HG03457 (cell line): ENCODE measurements around the gene SPDYE9.
"Not testable (repeated sequence)": the region's sequence is repeated elsewhere in the genome, so short reads cannot be mapped to it uniquely, and the experiment has no call there.

Experiments
- ATAC-seq: cut with Tn5 transposase; IDR thresholded peaks from one replicate; pipeline ENCODE4 v1.9.1; 2021; ENCODE audit warnings: moderate number of reproducible peaks; ENCODE audit not compliant: unreplicated experiment

Gene SPDYE9, protein sequence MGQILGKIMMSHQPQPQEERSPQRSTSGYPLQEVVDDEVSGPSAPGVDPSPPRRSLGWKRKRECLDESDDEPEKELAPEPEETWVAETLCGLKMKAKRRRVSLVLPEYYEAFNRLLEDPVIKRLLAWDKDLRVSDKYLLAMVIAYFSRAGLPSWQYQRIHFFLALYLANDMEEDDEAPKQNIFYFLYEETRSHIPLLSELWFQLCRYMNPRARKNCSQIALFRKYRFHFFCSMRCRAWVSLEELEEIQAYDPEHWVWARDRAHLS

GRCh38 chr7:73085938-73086337 lies at the start of gene SPDYE9:
TSS of gene SPDYE9 (minus strand) at chr7:73086038. CDS start at chr7:73084238, 1,800 bp downstream.
- not testable (repeated sequence) for ATAC-seq

DNA sequence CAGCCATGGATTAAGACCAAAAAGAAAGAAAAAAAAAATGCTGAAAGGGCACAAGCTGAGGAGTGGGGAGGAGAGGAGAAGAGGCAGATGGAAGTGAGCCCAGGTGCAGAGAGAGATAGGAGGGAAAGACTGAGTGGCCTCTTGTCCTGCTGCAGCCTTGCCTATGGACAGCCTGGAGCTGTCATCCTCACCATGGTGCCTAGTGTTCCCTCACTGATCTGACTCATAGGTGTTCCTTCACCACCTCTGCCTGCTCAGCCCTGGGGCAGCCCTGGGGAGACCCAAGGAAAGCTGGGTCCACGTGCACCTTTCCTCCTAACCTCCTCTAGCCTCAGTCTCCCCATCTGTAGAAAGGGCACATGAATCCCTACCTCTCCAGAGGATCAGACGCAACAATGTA lies 49.0 kb upstream of the SPDYE9 start:
- not testable (repeated sequence) for ATAC-seq

DNA sequence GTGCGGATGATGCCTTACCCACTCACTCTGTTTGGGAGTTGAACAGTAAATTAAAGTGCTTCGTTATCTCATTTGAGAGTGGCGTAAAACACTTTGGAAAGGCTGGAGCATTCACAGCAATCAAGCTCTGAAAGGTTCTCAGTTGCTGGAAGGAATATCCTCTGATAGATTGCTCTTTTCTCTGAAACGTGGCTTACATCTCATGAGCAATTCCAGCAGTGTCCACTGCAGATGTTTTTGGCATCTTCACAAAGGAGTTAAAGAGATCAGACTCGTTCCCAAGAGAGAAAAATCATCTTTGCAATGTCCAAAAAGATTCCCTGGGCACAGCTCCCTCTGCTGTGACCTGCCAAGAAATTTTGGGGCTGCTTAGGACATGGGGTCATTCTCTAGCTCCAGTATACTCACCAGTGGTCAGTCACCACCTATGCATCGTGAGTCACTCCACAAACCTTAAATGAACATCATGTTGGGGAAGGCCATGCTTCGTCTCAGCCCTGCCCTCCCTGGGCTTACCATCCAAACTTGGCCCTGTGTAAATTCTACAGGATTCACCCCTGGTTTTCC lies 46.9 kb upstream of the SPDYE9 start:
- ATAC-seq, result not testable (repeated sequence)

DNA sequence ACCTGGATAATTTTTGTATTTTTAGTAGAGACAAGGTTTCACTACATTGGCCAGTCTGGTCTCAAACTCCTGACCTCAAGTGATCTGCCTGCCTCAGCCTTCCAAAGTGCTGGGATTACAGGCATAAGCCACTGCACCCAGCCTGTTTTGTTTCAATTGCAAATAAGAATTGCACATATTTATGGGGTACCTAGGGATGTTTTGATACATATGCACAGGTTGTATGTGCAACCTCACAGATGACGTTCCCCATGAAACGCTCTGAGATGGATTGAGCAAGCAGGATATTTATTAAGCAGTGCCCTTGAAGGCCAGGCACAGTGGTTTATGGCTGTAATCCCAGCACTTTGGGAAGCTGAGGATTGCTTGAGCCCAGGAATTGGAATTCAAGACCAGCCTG lies 44.8 kb upstream of the SPDYE9 start:
- not testable (repeated sequence) for ATAC-seq

- not testable (repeated sequence) for ATAC-seq
Measured at GRCh38 chr7:73124126-73124525, 38.3 kb upstream of the SPDYE9 start.

- ATAC-seq, result not testable (repeated sequence)
Measured at GRCh38 chr7:73122778-73123447, 37.1 kb upstream of the SPDYE9 start.

DNA sequence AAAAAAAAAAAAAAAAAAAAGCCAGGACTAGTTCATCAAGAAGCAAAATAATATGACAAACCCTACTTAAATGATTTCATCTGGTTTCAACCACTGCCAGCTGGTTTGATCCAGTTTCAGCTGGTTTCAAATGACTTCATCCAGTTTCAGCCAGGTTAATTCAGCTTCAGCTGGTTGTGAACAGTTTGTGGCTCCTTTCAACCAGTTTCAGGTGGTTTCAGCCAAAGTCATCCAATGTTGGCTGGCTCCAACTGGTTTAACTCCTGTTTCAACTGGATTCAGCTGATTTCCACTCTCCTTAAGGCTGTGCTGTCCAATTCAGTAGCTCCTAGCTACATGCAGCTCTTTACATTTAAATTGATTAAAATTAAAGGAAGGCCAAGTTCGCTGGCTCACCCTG lies 32.3 kb upstream of the SPDYE9 start:
- not testable (repeated sequence) for ATAC-seq

DNA sequence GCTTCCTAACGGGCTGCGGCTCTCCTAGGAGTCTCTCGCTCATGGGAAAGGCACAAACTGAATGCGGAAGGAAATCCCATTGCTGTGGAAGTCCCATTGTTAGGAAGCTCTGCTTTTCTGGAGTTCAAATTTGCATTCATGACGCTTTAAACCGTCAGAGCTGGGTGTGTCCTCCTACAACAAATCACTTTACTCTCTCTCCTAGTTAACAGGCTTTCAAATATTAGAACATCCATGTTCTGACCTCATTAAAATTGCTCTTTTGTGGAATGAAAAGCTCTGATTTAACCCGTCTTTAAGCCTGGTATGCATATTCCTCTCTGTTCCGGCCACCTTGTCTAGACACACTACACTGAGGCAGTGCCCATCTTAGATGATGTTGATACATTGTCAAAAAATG lies 28.0 kb downstream of the SPDYE9 start, which contains the start of gene SPDYE11:
TSS of gene SPDYE11 (minus strand) at position 101 of the 400 bp plus-strand sequence. CDS start 1,800 bp downstream, outside the sequence.
- ATAC-seq, result not testable (repeated sequence)

GRCh38 chr7:73029666-73030065 lies 56.2 kb downstream of the SPDYE9 start, which contains the start of gene SPDYE8:
TSS of gene SPDYE8 (minus strand) at chr7:73029766. CDS start at chr7:73027966, 1,800 bp downstream.
- ATAC-seq, result not testable (repeated sequence)
